GM18909 (cell line): ENCODE data around the gene SDHAF3.

Experiments
- ATAC-seq: cut with Tn5 transposase; IDR thresholded peaks from one replicate; pipeline ENCODE4 v1.9.1; 2021; ENCODE audit warnings: mild to moderate bottlenecking; ENCODE audit not compliant: unreplicated experiment, poor library complexity

Gene SDHAF3

DNA sequence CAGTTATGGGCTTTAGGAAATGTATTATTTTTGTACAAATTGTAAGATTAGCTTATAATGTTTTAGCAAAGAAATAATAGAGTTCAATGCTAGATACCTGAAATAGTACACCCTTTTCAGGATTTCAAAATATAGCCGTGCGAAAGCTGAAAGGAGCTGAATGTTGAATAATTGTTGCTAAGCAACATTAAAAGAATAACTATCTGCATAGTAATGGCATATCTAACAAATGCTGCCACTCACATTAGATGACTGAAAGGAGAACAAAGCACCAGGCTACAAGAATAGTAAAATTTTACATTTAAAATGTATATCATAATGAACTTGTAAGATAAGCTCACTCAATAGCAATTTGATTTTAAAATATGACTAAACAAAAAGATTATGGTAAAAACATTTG lies 82.5 kb downstream of the SDHAF3 start:
- ATAC-seq = no peak

DNA sequence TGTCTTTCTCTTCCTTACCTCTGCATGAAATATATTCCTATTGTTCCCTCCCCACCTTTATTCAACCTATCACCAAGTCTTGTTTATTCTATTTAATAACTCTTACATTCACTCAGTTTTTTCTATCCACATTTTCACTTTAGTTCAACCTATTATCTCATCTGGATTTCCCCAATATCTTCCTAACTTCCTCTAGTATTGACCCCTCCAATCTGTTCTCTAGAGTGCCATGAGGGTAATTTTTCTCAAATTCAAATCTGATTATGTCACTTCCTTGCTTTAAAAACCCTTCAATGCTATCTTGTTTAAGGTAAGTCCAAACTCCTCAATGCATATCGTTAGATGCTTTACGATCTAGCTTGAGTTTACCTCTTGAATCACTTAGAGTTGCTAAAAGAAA lies 86.5 kb downstream of the SDHAF3 start:
- no peak for ATAC-seq

DNA sequence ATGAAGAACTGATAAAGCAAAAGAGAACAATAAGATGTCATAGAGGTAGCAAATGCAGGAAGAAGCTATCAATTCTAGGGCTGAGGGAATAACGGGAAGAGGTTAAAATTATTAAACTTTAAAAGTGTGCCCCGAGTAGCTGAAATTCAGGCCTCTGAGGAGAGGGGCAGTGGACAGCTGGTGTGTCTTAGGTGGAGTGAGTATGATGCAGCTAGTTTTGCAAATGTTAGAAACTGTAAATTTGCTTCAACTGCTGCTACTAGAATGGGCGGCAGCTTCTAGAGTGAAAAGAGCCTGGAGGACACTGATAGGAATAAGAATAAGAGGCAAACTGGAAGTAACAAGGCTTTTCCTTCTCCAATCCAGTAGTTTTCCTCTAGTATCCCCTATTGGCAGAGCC lies 87.3 kb downstream of the SDHAF3 start:
- ATAC-seq = no peak

DNA sequence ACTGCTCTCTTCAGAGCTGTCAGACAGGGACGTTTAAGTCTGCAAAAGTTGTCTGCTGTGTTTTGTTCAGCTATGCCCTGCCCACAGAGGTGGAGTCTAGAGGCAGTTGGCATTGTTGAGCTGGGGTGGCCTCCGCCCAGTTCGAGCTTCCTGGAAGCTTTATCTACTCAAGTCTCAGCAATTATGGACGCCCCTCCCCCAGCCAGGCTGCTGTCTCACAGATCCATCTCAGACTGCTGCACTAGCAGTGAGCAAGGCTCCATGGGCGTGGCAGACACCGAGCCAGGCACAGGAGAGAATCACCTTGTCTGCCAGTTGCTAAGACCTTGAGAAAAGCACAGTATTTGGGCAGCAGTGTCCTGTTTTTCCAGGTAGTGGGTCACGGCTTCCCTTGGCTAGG lies 98.1 kb downstream of the SDHAF3 start:
- no peak for ATAC-seq

DNA sequence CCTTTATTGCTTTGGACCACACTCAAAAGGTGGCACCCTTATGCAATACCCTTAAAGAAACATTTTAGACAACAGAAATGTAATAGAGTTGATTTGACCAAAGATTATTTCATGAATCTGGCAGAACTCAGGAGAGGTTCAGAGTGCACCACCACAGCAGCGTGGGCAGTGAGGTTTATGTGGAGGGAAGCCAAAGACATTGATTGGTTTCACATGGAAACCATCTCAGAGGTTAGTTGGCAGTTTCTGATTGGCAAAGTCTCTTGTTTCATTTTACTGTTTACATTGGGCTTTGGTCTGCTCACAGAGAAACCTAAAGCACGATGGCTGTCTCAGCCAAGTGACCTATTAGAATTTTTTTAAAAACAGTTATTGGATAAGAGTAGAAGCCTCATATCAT lies 101.3 kb downstream of the SDHAF3 start:
- no peak for ATAC-seq

DNA sequence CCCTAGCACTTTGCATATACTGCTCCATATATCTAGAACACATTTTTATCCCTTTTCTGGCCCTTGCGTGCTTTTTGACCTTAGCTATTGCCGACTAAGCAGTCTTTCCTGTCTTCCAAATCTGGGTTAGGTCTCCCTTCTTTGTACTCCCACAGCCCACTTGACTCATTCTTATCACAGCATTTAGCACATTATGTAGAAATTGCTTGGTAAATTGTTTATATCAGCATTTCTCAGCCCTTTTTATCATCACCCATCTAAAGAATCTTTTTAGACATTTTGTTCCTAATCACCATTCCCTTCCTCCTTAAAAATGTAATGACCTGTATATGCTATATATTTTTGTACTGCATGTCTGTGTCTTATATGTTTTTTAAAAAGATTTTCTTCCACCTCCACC lies 101.7 kb downstream of the SDHAF3 start:
- no peak for ATAC-seq

DNA sequence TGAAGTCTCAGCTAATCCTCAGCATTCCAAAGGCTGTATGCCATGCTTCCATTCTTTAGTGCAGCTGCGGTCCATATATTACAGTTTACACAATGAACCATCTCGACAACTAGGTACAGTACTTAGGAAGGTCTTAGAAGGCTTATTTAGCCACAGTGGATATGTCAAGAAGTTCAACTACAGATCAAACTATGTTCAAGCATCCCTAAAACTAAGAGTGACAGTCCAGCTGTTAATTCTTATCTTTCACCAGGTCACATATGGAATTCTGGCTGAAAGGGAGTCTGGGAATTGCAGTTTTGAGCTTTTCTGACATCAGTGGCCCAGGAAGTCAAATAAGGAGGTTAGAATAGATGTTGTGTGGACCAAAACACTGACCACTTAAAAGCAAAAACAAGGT lies 106.8 kb downstream of the SDHAF3 start:
- no peak for ATAC-seq

DNA sequence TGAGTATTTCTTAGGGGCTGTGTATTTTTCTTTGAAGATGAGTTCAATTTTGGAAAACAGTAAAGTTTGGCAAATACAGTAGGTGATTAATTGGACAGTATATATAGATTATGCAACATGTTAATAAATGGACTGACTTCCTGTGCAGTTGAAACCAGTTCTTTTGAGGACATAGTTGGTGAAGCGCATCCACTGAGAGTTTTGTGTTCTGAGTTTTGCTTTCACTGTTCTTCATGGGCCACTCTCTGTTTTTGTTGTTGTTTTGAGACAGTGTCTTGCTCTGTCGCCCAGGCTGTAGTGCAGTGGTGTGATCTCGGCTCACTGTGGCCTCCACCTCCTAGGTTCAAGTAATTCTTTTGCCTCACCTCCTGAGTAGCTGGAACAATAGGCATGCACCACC lies 109.0 kb downstream of the SDHAF3 start:
- ATAC-seq = peak; percentile 72
